Lung (tissue), 12 donors: Measurements from ENCODE around the gene SNX22. TPM values are rescaled to one million over a fixed set of nuclear protein-coding genes. Genes with fewer than 3 reads are reported as not detected.

Source experiments
- ATAC-seq: fragments of 200-7000 bp; cut with Tn5 transposase; one replicate; pipeline ENCODE4 v1.9.1; 2020; ENCODE audit warnings: moderate number of reproducible peaks; ENCODE audit not compliant: insufficient read depth, low FRiP score
- DNase-seq, 3 donors: peaks; one replicate each; pipeline ENCODE4 v3.0.0-alpha.2; 2013 to 2017
- H3K27ac ChIP-seq, 2 donors: one replicate each; pipeline ENCODE4 v1.5.1; 2013; ENCODE audit warnings: mild to moderate bottlenecking in 2 of 2, moderate library complexity in 2 of 2, control low read depth in 1 of 2, inconsistent platforms in 1 of 2, low read depth in 1 of 2, low read length in 1 of 2
- H3K27me3 ChIP-seq, 3 donors: one replicate each; pipeline ENCODE4 v1.5.1; 2013; ENCODE audit warnings: low read length in 2 of 3; ENCODE audit not compliant: control insufficient read depth in 3 of 3, insufficient read depth in 3 of 3
- H3K36me3 ChIP-seq, 4 donors: one replicate each; pipeline ENCODE4 v1.5.1; 2013; ENCODE audit warnings: low read length in 4 of 4, mild to moderate bottlenecking in 1 of 4, moderate library complexity in 1 of 4; ENCODE audit not compliant: control insufficient read depth in 4 of 4, insufficient read depth in 4 of 4
- H3K4me1 ChIP-seq, 5 donors: one replicate each; pipeline ENCODE4 v1.5.1; 2013; ENCODE audit warnings: low read length in 5 of 5, mild to moderate bottlenecking in 2 of 5, moderate library complexity in 1 of 5; ENCODE audit not compliant: control insufficient read depth in 5 of 5, insufficient read depth in 5 of 5
- H3K4me3 ChIP-seq: one replicate; pipeline ENCODE4 v1.5.1; 2013; ENCODE audit warnings: mild to moderate bottlenecking, control low read depth, moderate library complexity
- H3K9ac ChIP-seq, 2 donors: one replicate each; pipeline ENCODE4 v1.5.1; 2013; ENCODE audit warnings: low read length in 2 of 2, control low read depth in 1 of 2; ENCODE audit not compliant: insufficient read depth in 1 of 2
- H3K9me3 ChIP-seq, 4 donors: one replicate each; pipeline ENCODE4 v1.5.1; 2013; ENCODE audit warnings: low read length in 3 of 4, mild to moderate bottlenecking in 1 of 4, moderate library complexity in 1 of 4; ENCODE audit not compliant: control insufficient read depth in 4 of 4, insufficient read depth in 3 of 4
- CTCF ChIP-seq: IDR thresholded peaks from 2 replicates; pipeline ENCODE4 v1.5.1; 2012; ENCODE audit warnings: mild to moderate bottlenecking; ENCODE audit errors: control extremely low read depth, extremely low read depth
- WGBS, 2 donors: extraction: QIAGEN DNeasy Blood & Tissue Kit; methylation state at CpG; one replicate each; pipeline ENCODE4 v1.1.7; 2013; 5-methylcytosine and 5-hydroxymethylcytosine counted together
- polyA plus RNA-seq, 2 donors: library from polyadenylated mRNA; stranded (reverse); fragments of 200-250 nt; gene quantifications; one replicate each; pipeline ENCODE4 v1.2.1, GENCODE V29; 2013
- total RNA-seq, 2 donors: library from RNA; depleted of rRNA in 1 of 2; stranded (reverse); fragments of >200 nt in 1 of 2; gene quantifications; one replicate each; pipeline ENCODE4 v1.2.1, GENCODE V29; 2014 to 2021
- donor health status: control.
- donor health status: control.
- donor health status: Bipolar disorder and iron deficiency.
- donor health status: healthy.
- donor health status: DM: yes; HTN: yes; CAD: no.

The SNX22 gene
- total and polyA plus RNA-seq, 4 donors = 3.4 to 20.3 (median 9.2) TPM

- H3K27ac ChIP-seq = no peak overlapping the region
- WGBS, 2 donors = 81 to 86% methylated on average over 26 of the region's 26 CpGs
- H3K27me3 ChIP-seq = no peaks in the 10 kb centered on the region
- H3K4me3 ChIP-seq = no peak overlapping the region
- no peak for TF ChIP-seq CTCF
- DNase-seq (peak; percentile 68 to 79 (median 73)), ATAC-seq (no peak)
- no peaks in the 10 kb centered on the region for H3K9me3 ChIP-seq
- H3K4me1 ChIP-seq = peaks cover 0 to 25% (median 9%) of the 10 kb centered on the region in 5 donors
- no peak overlapping the region for H3K9ac ChIP-seq
- peaks cover 0 to 21% (median 3%) of the 10 kb centered on the region in 4 donors for H3K36me3 ChIP-seq
Observed at GRCh38 chr15:64146885-64147681, 4.4 kb upstream of the SNX22 start.

GRCh38 chr15:64148168-64148567 is 3.4 kb upstream of the SNX22 start:
- 88 to 93% methylated on average over 7 of the region's 7 CpGs for whole genome bisulfite sequencing, 2 donors
- peaks cover 0 to 5% (median 0%) of the 10 kb centered on the region in 3 donors for H3K27me3 ChIP-seq
- DNase-seq (no peak), ATAC-seq (no peak)
- peaks cover 0 to 31% (median 11%) of the 10 kb centered on the region in 5 donors for H3K4me1 ChIP-seq
- H3K36me3 ChIP-seq = peaks cover 0 to 16% (median 1%) of the 10 kb centered on the region in 4 donors
- H3K4me3 ChIP-seq = no peak overlapping the region
- H3K27ac ChIP-seq = no peak overlapping the region
- H3K9me3 ChIP-seq = peaks cover 0 to 3% (median 0%) of the 10 kb centered on the region in 4 donors
- TF ChIP-seq CTCF = no peak
- no peak overlapping the region for H3K9ac ChIP-seq

GRCh38 chr15:64148581-64148980 is 3.0 kb upstream of the SNX22 start:
- ATAC-seq (no peak), DNase-seq (no peak)
- H3K27ac ChIP-seq = no peak overlapping the region
- no peak overlapping the region for H3K9ac ChIP-seq
- H3K9me3 ChIP-seq = peaks cover 0 to 3% (median 0%) of the 10 kb centered on the region in 4 donors
- H3K27me3 ChIP-seq = peaks cover 0 to 5% (median 0%) of the 10 kb centered on the region in 3 donors
- no peak for TF ChIP-seq CTCF
- 92 to 93% methylated on average over 3 of the region's 3 CpGs for WGBS, 2 donors
- H3K4me1 ChIP-seq = peaks cover 0 to 31% (median 11%) of the 10 kb centered on the region in 5 donors
- peaks cover 0 to 12% (median 0%) of the 10 kb centered on the region in 4 donors for H3K36me3 ChIP-seq
- H3K4me3 ChIP-seq = no peak overlapping the region
